Measurements from ENCODE around the gene CASK.

The CASK gene

GRCh38 chrX:41499195-41499594, 424.2 kb downstream of the CASK start:
- DNase-seq = no peak

GRCh38 chrX:41491267-41492004, 431.9 kb downstream of the CASK start:
- DNase-seq = no peak

DNA sequence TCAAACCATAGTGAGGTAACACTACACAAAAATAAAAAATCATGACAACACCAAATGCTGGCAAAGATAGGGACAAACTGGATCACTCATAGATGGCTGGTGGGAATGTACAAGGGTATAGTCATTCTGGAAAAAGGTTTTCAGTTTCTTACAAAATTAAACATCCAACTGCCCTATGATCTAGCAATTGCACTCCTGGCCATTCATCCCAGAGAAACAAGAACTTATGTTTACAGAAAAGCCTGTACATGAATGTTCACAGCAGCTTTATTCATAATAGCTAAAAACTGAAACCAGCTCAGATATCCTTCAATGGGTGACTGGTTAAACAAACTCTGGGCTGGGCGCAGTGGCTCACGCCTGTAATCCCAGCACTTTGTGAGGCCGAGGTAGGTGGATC, 432.9 kb downstream of the CASK start:
- no peak for DNase-seq

- DNase-seq = no peak
These were observed 441.1 kb downstream of the CASK start for GRCh38 chrX:41482154-41482850.

DNA sequence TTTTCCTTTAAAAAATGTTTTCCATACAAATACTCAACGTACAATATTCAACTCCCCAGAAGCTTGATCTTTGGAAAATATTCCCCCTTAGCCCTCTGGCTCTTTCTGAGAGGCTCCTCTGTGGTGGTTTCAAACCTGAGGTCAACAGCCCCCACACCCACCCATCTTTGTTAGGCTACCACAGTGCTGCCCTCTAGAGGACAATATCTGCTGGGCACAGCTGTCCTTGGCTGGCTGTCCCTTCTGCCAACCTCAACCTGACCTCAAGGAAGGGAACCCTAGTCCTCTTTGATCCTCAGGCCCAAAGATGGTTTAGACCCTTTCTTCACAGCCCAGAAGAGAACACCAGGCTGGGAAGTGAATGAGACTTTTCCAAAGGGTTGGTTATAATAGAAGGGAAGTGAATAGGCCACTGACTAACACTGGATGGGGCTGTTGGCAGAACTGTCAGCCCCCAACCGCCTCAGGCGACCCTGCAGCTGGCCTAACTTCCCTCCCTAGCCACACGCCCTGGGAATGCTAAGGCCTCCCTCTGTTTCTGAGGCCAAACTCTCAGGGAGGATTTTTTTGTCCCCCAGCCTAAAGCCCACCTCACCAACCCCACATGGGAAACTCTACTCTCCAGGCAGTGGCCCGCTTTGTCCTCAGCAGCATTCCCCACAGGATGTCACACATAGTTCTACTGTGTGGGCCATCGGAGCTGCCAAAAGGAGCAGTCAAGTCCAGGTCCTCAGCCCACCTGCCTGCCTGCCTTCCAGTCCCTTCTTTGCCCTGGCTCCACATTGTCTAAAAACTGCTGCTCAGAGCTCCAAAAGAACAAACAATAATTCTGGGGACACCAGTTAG, 441.9 kb downstream of the CASK start:
- DNase-seq = peak; percentile 58

DNA sequence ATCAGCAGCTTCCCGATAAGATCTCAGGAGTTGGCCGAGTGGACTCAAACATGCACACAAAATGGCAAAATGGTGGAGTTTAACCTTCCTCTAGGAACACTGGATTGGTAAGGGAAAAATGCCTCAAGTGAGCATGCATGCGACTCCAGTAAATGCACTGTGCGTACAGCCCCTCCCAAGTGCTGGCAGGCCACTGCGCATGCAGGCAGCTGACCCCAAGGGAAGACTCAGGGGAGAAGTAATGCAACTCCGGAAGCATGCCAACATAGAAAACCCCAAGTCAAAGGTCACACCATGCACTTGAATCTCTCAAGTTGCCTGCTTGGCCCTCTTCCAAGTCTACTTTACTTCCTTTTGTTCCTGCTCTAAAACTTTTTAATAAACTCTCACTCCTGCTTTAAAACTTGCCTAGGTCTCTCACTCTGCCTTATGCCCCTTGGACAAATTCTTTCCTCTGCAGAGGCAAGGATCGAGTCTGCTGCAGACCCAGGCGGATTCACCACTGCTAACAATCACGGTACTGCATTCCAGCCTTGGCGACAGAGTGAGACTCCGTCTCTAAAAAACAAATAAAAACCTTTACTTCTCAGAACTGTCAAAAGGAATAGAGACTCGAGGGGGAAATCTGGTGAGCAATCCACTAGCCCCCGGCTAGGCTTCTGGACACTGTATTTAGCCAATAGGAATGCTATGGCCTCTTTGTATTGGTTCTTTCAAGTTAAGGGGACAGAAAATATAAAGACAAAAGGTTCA, 442.7 kb downstream of the CASK start:
- no peak for DNase-seq

GRCh38 chrX:41478381-41478911, 444.9 kb downstream of the CASK start:
- no peak for DNase-seq

- DNase-seq = peak; percentile 27
These were observed 447.6 kb downstream of the CASK start for GRCh38 chrX:41475591-41476241.

DNA sequence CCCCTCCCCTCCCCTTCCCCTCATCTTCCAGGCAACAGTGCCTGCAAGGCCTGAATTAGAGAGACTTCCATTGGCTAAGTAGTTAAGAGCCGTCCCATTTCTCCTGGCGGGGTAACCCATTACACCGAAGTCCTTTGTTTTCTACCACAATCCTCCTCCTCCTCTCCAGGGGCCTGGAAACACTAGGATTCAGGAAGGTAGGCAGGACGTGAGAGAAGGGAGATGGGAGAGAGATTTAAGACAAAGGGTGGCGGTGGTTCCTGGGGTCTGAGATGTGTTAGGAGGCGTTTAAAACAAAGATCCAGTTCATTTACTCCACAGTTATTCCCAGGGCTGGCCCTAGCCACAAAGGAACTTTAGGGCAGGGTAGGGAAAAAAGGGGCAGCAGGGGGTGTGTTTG, 448.2 kb downstream of the CASK start:
- no peak for DNase-seq

DNA sequence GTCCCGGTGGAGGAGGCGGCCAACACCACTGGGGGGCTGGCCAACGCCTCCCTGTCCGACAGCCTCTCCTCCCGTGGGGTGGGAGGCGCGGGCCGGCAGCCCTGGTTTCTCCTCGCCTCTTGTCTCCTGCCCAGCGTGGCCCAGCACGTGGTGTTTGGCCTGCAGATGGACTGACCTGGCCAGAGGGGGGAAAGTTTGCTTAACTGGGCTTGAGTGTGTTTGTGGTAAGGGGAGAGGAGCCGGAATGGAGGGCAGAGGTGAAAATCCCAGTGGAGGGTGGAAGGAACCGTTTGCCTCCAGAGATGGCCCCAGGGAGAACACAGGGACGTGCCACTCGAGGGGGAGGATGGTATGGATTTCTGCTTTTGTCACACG, 448.6 kb downstream of the CASK start:
- no peak for DNase-seq

DNA sequence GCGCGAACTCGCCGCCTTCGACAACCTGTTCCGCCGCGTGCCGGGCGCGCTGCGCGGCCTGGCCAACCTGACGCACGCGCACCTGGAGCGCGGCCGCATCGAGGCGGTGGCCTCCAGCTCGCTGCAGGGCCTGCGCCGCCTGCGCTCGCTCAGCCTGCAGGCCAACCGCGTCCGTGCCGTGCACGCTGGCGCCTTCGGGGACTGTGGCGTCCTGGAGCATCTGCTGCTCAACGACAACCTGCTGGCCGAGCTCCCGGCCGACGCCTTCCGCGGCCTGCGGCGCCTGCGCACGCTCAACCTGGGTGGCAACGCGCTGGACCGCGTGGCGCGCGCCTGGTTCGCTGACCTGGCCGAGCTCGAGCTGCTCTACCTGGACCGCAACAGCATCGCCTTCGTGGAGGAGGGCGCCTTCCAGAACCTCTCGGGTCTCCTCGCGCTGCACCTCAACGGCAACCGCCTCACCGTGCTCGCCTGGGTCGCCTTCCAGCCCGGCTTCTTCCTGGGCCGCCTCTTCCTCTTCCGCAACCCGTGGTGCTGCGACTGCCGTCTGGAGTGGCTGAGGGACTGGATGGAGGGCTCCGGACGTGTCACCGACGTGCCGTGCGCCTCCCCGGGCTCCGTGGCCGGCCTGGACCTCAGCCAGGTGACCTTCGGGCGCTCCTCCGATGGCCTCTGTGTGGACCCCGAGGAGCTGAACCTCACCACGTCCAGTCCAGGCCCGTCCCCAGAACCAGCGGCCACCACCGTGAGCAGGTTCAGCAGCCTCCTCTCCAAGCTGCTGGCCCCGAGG, 449.2 kb downstream of the CASK start:
- no peak for DNase-seq

GRCh38 chrX:41472231-41472815, 451.0 kb downstream of the CASK start:
- DNase-seq = no peak

- no peak for DNase-seq
These were observed 451.6 kb downstream of the CASK start for GRCh38 chrX:41471786-41472185.

DNA sequence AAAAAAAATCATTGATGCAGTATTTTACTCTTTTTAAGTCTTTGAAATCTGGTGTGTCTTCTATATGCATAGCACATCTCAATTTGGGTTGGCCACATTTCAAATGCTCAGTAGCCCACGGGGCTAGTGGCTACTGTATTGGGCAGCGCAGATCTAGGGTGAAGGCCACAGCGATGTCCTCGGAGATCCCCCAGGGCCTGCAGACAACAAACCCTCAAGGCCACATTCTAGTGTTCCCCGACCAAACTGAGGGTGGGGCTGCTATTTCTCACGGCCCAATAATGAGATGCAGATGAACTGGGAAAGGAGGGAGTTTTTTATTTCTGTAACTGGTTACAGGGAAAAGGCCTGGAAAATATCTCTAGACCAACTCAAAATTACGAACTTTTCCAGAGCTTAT, 452.6 kb downstream of the CASK start:
- DNase-seq = no peak

DNA sequence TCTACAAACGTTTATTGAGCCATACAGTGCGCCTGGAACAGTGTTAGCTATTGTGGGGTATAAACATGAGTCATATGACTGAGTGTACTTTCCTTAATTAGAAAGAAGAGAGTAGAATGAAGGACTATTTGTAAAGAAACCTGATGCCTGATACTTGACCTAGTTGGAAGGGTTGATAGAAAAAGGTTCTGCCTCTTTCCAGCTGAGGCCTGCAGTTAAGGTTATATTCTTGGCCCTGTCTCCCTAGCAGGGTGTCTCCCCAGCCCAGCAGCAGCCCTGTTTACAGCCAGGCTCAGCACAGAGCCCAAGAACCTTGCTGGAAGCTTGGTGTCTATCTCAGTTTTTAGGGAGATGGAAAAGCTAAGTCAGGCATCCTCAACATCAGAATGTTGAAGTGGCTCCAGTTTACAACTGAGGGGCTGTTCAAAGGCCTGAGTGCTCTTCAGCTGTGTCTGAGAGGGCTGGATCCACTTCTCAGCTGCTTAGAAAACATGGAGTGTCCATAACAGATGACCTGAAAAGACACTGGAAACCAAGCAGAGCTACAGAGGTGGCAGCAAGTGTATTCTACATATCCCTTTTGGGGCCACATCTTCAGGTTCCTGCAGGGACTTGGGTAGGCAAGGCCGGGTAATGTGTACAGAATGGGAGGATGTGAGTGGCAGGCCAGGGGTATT, 454.6 kb downstream of the CASK start:
- no peak for DNase-seq

All from NCI-H82 (cell line).